NCI-H2227 treated with DMSO at 0.1 percent for 48 hours (cell line): Measurements from ENCODE around the gene ZNF497.
A peak's percentile ranks its signal among the peaks of the same experiment; 100 is the strongest.

Experiments used
- DNase-seq: peaks from one replicate; lab custom pipeline; 2025; lab: John Stamatoyannopoulos, UW

The ZNF497 gene

GRCh38 chr19:58307736-58308135 is 54.8 kb downstream of the ZNF497 start:
- DNase-seq = no peak

- no peak for DNase-seq
Measured at GRCh38 chr19:58305932-58306323, 56.6 kb downstream of the ZNF497 start.

- peak; percentile 100 for DNase-seq
Measured at GRCh38 chr19:58305065-58305931, 57.3 kb downstream of the ZNF497 start, which contains the start of gene ERVK3-1. TSS of gene ERVK3-1 (plus strand) at chr19:58305377. CDS start at chr19:58312169, 6,792 bp downstream.

GRCh38 chr19:58304748-58305064 is 57.8 kb downstream of the ZNF497 start:
- no peak for DNase-seq
